ENCODE results near the gene GYPB.
"Not testable (repeated sequence)": the region's sequence is repeated elsewhere in the genome, so short reads cannot be mapped to it uniquely, and the experiment has no call there.

- TF ChIP-seq POLR2AphosphoS5 (IDR thresholded peaks at IDR 0.05; ENCODE audit: low read depth); CTCF (IDR thresholded peaks at IDR 0.05; ENCODE audit: insufficient read depth, low read length); GABPA (IDR thresholded peaks at IDR 0.05; ENCODE audit: low read depth); SPI1 (IDR thresholded peaks at IDR 0.05; ENCODE audit: borderline replicate concordance, low read depth): not testable (repeated sequence)
- TF ChIP-seq, protein P1, sequence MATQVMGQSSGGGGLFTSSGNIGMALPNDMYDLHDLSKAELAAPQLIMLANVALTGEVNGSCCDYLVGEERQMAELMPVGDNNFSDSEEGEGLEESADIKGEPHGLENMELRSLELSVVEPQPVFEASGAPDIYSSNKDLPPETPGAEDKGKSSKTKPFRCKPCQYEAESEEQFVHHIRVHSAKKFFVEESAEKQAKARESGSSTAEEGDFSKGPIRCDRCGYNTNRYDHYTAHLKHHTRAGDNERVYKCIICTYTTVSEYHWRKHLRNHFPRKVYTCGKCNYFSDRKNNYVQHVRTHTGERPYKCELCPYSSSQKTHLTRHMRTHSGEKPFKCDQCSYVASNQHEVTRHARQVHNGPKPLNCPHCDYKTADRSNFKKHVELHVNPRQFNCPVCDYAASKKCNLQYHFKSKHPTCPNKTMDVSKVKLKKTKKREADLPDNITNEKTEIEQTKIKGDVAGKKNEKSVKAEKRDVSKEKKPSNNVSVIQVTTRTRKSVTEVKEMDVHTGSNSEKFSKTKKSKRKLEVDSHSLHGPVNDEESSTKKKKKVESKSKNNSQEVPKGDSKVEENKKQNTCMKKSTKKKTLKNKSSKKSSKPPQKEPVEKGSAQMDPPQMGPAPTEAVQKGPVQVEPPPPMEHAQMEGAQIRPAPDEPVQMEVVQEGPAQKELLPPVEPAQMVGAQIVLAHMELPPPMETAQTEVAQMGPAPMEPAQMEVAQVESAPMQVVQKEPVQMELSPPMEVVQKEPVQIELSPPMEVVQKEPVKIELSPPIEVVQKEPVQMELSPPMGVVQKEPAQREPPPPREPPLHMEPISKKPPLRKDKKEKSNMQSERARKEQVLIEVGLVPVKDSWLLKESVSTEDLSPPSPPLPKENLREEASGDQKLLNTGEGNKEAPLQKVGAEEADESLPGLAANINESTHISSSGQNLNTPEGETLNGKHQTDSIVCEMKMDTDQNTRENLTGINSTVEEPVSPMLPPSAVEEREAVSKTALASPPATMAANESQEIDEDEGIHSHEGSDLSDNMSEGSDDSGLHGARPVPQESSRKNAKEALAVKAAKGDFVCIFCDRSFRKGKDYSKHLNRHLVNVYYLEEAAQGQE (IDR thresholded peaks at IDR 0.05; ENCODE audit: insufficient replicate concordance, low read depth), result not testable (repeated sequence)
Observed at GRCh38 chr4:144003205-144003889, 15.8 kb downstream of the GYPB start.

Data from HL-60 (cell line).